Sigmoid colon (tissue), 4 donors: ENCODE results near the gene CERKL.

ENCODE experiments used
- EP300 ChIP-seq, 4 donors: sonication (generic); formaldehyde crosslinking; IDR thresholded peaks; one replicate each; pipeline ENCODE4 v1.6.1; 2017; ENCODE audit warnings: antibody characterized with exemption in 4 of 4
- POLR2A ChIP-seq, 2 donors: fragments of 450-650 bp; IDR thresholded peaks; one replicate each; pipeline ENCODE4 v1.6.1; 2016; ENCODE audit warnings: antibody characterized with exemption in 2 of 2, mild to moderate bottlenecking in 2 of 2, moderate library complexity in 2 of 2
- POLR2AphosphoS5 ChIP-seq, 4 donors: sonication (generic); formaldehyde crosslinking; IDR thresholded peaks; one replicate each; pipeline ENCODE4 v1.6.1; 2017; ENCODE audit warnings: antibody characterized with exemption in 4 of 4
- TF ChIP-seq, protein P1 (sequence below), 4 experiments: fragments of 450-650 bp in 3 of 4; fragments of 200-600 bp in 1 of 4; IDR thresholded peaks; one replicate each; pipeline ENCODE4 v1.5.1; 2016 to 2019; ENCODE audit warnings: antibody characterized with exemption in 4 of 4, mild to moderate bottlenecking in 3 of 4, moderate library complexity in 2 of 4

- TF ChIP-seq, protein P1, sequence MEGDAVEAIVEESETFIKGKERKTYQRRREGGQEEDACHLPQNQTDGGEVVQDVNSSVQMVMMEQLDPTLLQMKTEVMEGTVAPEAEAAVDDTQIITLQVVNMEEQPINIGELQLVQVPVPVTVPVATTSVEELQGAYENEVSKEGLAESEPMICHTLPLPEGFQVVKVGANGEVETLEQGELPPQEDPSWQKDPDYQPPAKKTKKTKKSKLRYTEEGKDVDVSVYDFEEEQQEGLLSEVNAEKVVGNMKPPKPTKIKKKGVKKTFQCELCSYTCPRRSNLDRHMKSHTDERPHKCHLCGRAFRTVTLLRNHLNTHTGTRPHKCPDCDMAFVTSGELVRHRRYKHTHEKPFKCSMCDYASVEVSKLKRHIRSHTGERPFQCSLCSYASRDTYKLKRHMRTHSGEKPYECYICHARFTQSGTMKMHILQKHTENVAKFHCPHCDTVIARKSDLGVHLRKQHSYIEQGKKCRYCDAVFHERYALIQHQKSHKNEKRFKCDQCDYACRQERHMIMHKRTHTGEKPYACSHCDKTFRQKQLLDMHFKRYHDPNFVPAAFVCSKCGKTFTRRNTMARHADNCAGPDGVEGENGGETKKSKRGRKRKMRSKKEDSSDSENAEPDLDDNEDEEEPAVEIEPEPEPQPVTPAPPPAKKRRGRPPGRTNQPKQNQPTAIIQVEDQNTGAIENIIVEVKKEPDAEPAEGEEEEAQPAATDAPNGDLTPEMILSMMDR (IDR thresholded peaks at IDR 0.05) = no peak
- TF ChIP-seq POLR2A (IDR thresholded peaks at IDR 0.05) (no peak), POLR2AphosphoS5 (IDR thresholded peaks at IDR 0.05) (no peak), EP300 (IDR thresholded peaks at IDR 0.05) (no peak)
Observed at GRCh38 chr2:181639686-181640085, 17.2 kb downstream of the CERKL start.
